COLO829 (cell line): ENCODE results near the gene CTDSPL.

Experiments used
- DNase-seq: peaks from one replicate; pipeline ENCODE4 v3.0.0; 2012; ENCODE audit warnings: low spot score

Gene CTDSPL

GRCh38 chr3:37891227-37891626 lies 29.5 kb downstream of the CTDSPL start:
- no peak for DNase-seq

GRCh38 chr3:37892927-37893600 lies 31.4 kb downstream of the CTDSPL start:
- peak; percentile 59 for DNase-seq

- DNase-seq, result no peak
These were observed 35.1 kb downstream of the CTDSPL start for GRCh38 chr3:37896827-37897226.

- DNase-seq, result no peak
These were observed 36.1 kb downstream of the CTDSPL start for GRCh38 chr3:37897763-37898162.

GRCh38 chr3:37898424-37898823 lies 36.7 kb downstream of the CTDSPL start:
- no peak for DNase-seq

- no peak for DNase-seq
These were observed 37.5 kb downstream of the CTDSPL start for GRCh38 chr3:37899101-37899707.

- no peak for DNase-seq
These were observed 38.1 kb downstream of the CTDSPL start for GRCh38 chr3:37899711-37900306.

- no peak for DNase-seq
These were observed 40.0 kb downstream of the CTDSPL start for GRCh38 chr3:37901721-37902120.

GRCh38 chr3:37902674-37903073 lies 41.0 kb downstream of the CTDSPL start:
- DNase-seq, result no peak

GRCh38 chr3:37903320-37903719 lies 41.6 kb downstream of the CTDSPL start:
- DNase-seq, result no peak

GRCh38 chr3:37903734-37904133 lies 42.1 kb downstream of the CTDSPL start:
- no peak for DNase-seq

- no peak for DNase-seq
These were observed 42.9 kb downstream of the CTDSPL start for GRCh38 chr3:37904601-37905000.

GRCh38 chr3:37905346-37905745 lies 43.7 kb downstream of the CTDSPL start:
- no peak for DNase-seq

GRCh38 chr3:37905987-37906674 lies 44.5 kb downstream of the CTDSPL start:
- DNase-seq, result no peak

GRCh38 chr3:37906734-37907282 lies 45.1 kb downstream of the CTDSPL start:
- no peak for DNase-seq

- no peak for DNase-seq
These were observed 45.7 kb downstream of the CTDSPL start for GRCh38 chr3:37907371-37907770.

- DNase-seq, result peak; percentile 87
These were observed 46.2 kb downstream of the CTDSPL start for GRCh38 chr3:37907906-37908305.

- DNase-seq, result peak; percentile 91
These were observed 47.6 kb downstream of the CTDSPL start for GRCh38 chr3:37909067-37909911.

- DNase-seq, result peak; percentile 41
These were observed 49.2 kb downstream of the CTDSPL start for GRCh38 chr3:37910671-37911400.

- DNase-seq, result no peak
These were observed 50.5 kb downstream of the CTDSPL start for GRCh38 chr3:37912052-37912733.
